Measurements from ENCODE around the gene ANHX. TPM values are rescaled to one million over a fixed set of nuclear protein-coding genes. Genes with fewer than 3 reads are reported as not detected.
A peak's percentile ranks its signal among the peaks of the same experiment; 100 is the strongest.

The ANHX gene
- total and polyA plus RNA-seq, 7 donors = not detected

DNA sequence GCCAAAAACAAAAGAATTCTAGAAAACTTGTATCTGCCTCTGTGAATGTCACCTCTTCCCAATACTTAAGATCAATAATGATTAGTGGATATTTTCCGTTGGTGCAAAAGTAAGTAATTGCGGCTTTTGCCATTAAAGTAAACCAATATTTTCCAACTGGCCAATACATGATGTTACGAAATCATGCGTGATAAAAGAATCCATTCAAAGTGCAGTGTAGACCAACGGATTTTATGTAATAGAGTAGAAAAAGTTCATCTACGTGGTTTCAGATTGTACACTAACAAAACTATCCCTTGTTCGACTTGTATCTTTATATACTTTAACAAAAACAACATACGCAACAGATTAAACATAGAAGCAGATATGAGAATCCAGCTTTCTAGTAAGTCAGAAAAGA is 55.0 kb downstream of the ANHX start:
- Histone ChIP-seq H3K4me3 (peak overlapping the region in 2 of 4 donors; percentile 80 to 82), H3K9me3 (peaks cover 4 to 27% (median 8%) of the 10 kb centered on the region in 4 donors), H3K27me3 (no peaks in the 10 kb centered on the region), H3K27ac (peak overlapping the region in 2 of 4 donors; percentile 74 to 81), H3K36me3 (peaks cover 0 to 32% (median 20%) of the 10 kb centered on the region in 4 donors), H3K4me1 (peaks cover 0 to 13% (median 6%) of the 10 kb centered on the region in 4 donors)
- intact Hi-C loops (cut with DNase I) = loop anchor here (1.0 kb wide), 4 partner anchors 50 to 194 kb away; partner anchors contain the start of genes ZNF10, ZNF140, ZNF26 and ZNF84
- 97% methylated on average over 8 of the region's 8 CpGs for WGBS, 2 donors
- DNase-seq = no peak
- TF ChIP-seq EP300 (IDR thresholded peaks at IDR 0.05) = no peak
- TF ChIP-seq, protein P1, sequence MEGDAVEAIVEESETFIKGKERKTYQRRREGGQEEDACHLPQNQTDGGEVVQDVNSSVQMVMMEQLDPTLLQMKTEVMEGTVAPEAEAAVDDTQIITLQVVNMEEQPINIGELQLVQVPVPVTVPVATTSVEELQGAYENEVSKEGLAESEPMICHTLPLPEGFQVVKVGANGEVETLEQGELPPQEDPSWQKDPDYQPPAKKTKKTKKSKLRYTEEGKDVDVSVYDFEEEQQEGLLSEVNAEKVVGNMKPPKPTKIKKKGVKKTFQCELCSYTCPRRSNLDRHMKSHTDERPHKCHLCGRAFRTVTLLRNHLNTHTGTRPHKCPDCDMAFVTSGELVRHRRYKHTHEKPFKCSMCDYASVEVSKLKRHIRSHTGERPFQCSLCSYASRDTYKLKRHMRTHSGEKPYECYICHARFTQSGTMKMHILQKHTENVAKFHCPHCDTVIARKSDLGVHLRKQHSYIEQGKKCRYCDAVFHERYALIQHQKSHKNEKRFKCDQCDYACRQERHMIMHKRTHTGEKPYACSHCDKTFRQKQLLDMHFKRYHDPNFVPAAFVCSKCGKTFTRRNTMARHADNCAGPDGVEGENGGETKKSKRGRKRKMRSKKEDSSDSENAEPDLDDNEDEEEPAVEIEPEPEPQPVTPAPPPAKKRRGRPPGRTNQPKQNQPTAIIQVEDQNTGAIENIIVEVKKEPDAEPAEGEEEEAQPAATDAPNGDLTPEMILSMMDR (IDR thresholded peaks at IDR 0.05) = no peak
- TF ChIP-seq POLR2A (IDR thresholded peaks at IDR 0.05) = no peak
- TF ChIP-seq POLR2AphosphoS5 (IDR thresholded peaks at IDR 0.05) = no peak

DNA sequence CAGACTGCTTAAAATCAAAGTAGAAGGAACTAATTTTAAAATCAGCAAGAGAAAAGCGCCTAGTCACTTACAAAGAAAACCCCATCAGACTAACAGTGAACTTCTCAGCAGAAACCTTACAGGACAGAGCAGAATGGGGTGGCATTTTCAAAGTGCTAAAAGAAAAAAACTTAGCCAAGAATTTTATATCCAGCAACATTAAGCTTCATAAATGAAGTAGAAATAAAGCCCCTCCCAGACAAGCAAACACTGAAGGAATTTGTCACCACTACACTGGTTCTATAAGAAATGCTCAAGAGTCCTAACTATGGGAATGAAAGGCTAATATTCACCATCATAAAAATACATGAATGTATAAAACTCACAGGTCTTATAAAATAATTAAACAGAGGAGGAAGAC is 60.8 kb downstream of the ANHX start:
- no peaks in the 10 kb centered on the region for H3K36me3 ChIP-seq
- no peaks in the 10 kb centered on the region for H3K27me3 ChIP-seq
- no peak for TF ChIP-seq POLR2A (IDR thresholded peaks at IDR 0.05)
- TF ChIP-seq EP300 (IDR thresholded peaks at IDR 0.05) = no peak
- TF ChIP-seq, protein P1 (IDR thresholded peaks at IDR 0.05) = no peak
- TF ChIP-seq POLR2AphosphoS5 (IDR thresholded peaks at IDR 0.05) = no peak
- DNase-seq = no peak
- WGBS, 2 donors = 76 to 84% methylated on average over 1 of the region's 1 CpG
- H3K4me1 ChIP-seq = no peaks in the 10 kb centered on the region
- H3K9me3 ChIP-seq = peaks cover 0 to 39% (median 12%) of the 10 kb centered on the region in 4 donors
- no peak overlapping the region for H3K27ac ChIP-seq
- intact Hi-C loops (cut with DNase I) = no loop called here
- H3K4me3 ChIP-seq = no peak overlapping the region

DNA sequence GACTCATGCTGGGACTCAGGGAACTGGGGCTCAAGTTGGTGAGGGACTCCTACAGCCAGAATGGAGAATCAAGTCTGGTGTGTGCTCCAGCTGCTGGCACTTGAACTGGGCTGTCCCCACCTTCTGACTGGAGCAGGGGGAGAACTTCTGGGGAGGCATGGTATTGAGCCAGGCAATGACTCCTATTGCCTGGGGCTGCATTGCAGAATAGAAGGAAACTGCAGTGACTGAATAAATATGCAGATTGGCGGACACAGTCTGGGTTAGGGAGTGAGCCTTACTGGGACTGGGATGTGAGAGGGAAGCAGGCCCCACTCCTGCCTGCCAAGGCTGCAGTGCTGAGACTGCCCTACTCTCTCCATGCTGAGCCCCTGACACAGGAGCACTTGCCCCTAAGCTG is 63.2 kb downstream of the ANHX start:
- H3K4me3 ChIP-seq = no peak overlapping the region
- intact Hi-C loops (cut with DNase I) = no loop called here
- no peak overlapping the region for H3K27ac ChIP-seq
- no peaks in the 10 kb centered on the region for H3K36me3 ChIP-seq
- H3K9me3 ChIP-seq = peaks cover 0 to 34% (median 13%) of the 10 kb centered on the region in 4 donors
- TF ChIP-seq POLR2A (IDR thresholded peaks at IDR 0.05) = no peak
- no peak for TF ChIP-seq EP300 (IDR thresholded peaks at IDR 0.05)
- TF ChIP-seq, protein P1 (IDR thresholded peaks at IDR 0.05) = no peak
- no peak for TF ChIP-seq POLR2AphosphoS5 (IDR thresholded peaks at IDR 0.05)
- no peak for DNase-seq
- no peaks in the 10 kb centered on the region for H3K27me3 ChIP-seq
- no peaks in the 10 kb centered on the region for H3K4me1 ChIP-seq
- WGBS, 2 donors = 85 to 93% methylated on average over 1 of the region's 1 CpG

Small RNA genes lying within 50 kb of the gene (small RNA-seq; reads per million reads assigned to genes)
- 0 reads per million in 3 donors for gene RF00019
- gene RNU6-717P = 0 reads per million in 3 donors

Other genes with a start within 250 kb of the ANHX start
- 10 to 100 TPM in 1 of 4 donors, 1 to 10 TPM in 3; 7.9 to 10.8 (median 9.2) TPM for gene ZNF26, start 249.5 kb downstream of the ANHX start, total RNA-seq
- 1 to 10 TPM in 2 of 3 donors, under 1 TPM in 1; 0.69 to 5.5 (median 1.8) TPM for gene ZNF26, start 249.5 kb downstream of the ANHX start, polyA plus RNA-seq
- 10 to 100 TPM; 28.8 to 32.7 (median 31.4) TPM for gene ZNF84, start 198.4 kb downstream of the ANHX start, total RNA-seq
- 1 to 10 TPM in 2 of 3 donors, under 1 TPM in 1; 0.92 to 7.2 (median 2.4) TPM for gene ZNF84, start 198.4 kb downstream of the ANHX start, polyA plus RNA-seq
- gene ZNF140, start 155.0 kb downstream of the ANHX start, total RNA-seq = 10 to 100 TPM; 12.4 to 18.8 (median 15.4) TPM
- 10 to 100 TPM in 2 of 3 donors, 1 to 10 TPM in 1; 7.8 to 14.8 (median 12.9) TPM for gene ZNF140, start 155.0 kb downstream of the ANHX start, polyA plus RNA-seq
- gene ZNF891, start 105.6 kb downstream of the ANHX start, total RNA-seq = 1 to 10 TPM; 3.1 to 6.1 (median 4.4) TPM
- under 1 TPM; under 0.01 to 0.98 (median 0.23) TPM for gene ZNF891, start 105.6 kb downstream of the ANHX start, polyA plus RNA-seq
- 10 to 100 TPM; 10.5 to 22.8 (median 13.1) TPM for gene ZNF10, start 105.2 kb downstream of the ANHX start, total RNA-seq
- gene ZNF10, start 105.2 kb downstream of the ANHX start, polyA plus RNA-seq = 1 to 10 TPM in 2 of 3 donors, under 1 TPM in 1; 0.46 to 3.0 (median 1.2) TPM
- gene ZNF268, start 54.4 kb downstream of the ANHX start, total RNA-seq = 10 to 100 TPM; 12.8 to 21.9 (median 19.5) TPM
- 1 to 10 TPM; 2.8 to 6.9 (median 5.4) TPM for gene ZNF268, start 54.4 kb downstream of the ANHX start, polyA plus RNA-seq